NCI-H2171 treated with DMSO at 0.1 percent for 48 hours (cell line): Measurements from ENCODE around the gene CYB5R3.
"Not testable (repeated sequence)": the region's sequence is repeated elsewhere in the genome, so short reads cannot be mapped to it uniquely, and the experiment has no call there.

Source experiments
- DNase-seq: peaks from one replicate; lab custom pipeline; 2025; lab: John Stamatoyannopoulos, UW

The CYB5R3 gene

GRCh38 chr22:42623756-42624441 lies 25.3 kb downstream of the CYB5R3 start:
- DNase-seq = no peak

DNA sequence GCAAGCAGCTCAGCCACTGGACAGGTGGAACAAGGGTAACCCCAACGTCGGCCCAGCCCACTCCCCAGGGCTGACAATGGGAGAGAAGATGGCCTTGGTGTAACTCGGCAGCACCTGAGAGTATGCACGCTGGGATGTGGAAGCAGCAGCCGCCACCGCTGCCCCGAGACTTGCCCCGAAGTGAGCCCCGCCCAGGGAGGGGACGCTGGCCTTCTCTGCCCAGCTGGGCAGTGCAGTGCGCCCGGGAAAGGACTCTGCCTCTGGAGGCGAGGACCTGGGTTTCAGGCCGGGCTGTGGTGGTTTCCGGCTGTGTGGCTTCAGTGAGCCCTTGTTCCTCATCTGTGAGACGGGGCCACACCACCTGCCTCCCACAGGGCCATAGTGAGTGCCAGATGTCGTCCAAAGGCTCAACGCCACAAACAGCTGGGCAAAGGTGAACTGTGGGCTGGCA lies 25.9 kb downstream of the CYB5R3 start:
- DNase-seq = no peak

DNA sequence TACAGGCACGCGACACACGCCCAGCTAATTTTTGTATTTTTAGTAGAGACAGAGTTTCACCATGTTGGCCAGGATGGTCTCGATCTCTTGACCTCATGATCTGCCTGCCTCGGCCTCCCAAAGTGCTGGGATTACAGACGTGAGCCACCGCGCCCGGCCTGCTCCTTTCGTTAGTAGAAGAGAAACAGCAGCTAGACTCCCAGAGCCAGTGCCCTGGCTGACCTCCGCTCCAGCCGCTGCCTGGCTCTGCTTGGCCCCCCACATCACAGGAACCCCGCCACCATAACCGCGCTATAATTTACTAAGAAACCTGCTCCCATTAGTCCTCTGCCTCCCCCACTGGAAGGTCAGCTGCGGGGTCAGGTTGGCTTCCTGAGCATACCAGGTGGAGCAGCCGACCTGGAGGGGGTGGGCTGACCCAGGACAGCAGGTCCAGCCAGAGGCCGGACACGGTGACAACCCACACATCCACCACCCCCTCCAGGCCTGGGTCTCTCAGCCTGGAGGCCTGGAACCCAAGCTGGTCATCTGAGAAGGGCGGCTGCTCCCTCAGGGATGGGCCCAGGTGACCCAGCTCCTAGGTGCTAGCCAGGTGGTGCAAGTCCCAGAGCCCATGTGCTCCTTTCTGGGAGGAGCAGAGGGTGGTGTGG lies 27.0 kb downstream of the CYB5R3 start:
- no peak for DNase-seq

- DNase-seq = peak; percentile 16
These were observed 27.6 kb downstream of the CYB5R3 start for GRCh38 chr22:42621505-42622002.

- DNase-seq = no peak
These were observed 29.1 kb downstream of the CYB5R3 start for GRCh38 chr22:42620084-42620483.

DNA sequence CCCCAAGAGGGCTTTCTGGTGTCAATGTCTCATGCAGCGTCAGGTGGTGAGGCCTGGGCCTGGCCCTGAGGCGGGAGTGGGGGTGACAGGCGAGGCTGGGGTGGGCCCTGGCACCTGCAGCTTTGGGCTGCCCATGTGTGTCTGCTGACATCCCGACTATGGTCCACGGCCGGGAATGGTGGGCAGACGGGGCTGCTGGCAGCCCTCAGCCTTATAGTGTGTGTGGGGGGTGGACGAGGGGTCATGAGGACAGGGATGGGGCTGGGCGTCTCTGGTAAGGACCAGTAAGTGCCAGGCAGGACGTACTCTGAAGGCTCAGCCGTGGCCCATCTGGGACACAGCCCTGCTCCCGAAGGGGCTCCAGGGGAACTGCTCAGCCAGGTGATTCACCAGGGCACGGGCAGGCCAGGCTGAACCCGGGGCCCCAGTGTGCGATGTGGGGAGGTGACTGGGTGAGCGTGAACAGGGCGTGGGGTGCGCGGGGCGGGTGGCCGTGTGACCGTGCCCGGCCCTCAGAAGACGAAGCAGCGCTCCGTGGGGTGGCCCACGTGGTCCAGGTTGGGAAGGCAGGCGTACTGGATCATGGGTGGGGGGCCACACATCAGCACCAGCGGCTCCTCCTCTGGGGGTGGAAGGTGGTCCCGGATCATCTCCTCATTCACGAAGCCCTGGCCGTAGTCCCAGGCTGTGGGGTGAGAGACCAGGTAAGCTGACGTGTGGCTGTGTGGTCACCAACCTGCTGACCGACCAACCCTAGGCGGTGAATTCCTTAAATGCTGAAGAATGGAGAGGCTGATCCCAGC lies 29.7 kb downstream of the CYB5R3 start:
- DNase-seq = no peak

DNA sequence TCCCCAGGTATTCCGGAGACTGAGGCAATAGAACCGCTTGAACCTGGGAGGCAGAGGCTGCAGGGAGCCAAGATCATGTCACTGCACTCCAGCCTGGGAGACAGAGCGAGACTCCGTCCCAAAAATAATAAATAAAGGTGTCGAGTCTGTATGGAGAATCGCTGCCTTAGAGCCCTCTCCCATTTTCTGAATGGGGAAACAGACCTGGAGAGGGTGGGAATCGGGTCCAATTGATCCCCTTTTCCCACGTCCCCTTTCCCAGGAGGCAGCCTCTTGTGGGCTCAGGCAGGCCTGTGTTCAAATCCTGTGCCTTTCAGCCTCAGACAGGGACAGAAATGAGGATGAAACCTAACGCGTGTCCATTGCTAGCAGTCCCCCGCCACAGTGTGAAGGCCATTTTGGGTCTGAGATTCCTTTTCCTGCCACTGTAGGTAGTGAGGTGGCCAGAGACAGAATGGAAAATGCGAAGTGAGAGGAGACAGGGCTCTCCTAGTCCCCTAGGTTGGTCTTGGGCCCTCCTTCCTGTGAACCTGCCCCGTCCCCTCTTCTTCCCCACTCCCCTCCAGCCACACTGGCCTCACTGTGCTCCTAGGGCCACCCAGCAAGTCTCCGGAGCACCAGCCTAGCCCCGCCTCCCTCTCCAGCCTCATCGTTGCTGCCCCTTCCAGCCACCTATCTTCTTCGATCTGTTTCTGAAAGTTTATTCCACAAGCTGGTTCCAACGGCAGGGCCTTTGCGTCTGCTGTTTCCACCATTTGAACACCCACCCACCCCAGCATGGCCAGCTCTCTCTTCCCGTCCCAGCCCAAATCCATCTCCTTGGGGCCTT lies 31.8 kb downstream of the CYB5R3 start:
- DNase-seq = no peak

DNA sequence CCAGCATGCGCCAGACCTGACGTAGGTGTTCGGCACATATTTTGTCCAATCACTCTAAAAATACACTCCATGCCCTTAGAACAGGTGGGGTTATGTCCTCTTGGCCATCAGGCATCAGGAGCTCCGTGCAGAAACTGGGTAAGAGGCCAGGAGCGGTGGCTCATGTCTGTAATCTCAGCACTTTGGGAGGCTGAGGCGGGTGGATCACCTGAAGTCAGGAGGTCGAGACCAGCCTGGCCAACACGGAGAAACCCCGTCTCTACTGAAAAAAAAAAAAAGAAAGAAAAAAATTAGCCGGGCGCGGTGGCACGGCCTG lies 33.4 kb downstream of the CYB5R3 start:
- not testable (repeated sequence) for DNase-seq

DNA sequence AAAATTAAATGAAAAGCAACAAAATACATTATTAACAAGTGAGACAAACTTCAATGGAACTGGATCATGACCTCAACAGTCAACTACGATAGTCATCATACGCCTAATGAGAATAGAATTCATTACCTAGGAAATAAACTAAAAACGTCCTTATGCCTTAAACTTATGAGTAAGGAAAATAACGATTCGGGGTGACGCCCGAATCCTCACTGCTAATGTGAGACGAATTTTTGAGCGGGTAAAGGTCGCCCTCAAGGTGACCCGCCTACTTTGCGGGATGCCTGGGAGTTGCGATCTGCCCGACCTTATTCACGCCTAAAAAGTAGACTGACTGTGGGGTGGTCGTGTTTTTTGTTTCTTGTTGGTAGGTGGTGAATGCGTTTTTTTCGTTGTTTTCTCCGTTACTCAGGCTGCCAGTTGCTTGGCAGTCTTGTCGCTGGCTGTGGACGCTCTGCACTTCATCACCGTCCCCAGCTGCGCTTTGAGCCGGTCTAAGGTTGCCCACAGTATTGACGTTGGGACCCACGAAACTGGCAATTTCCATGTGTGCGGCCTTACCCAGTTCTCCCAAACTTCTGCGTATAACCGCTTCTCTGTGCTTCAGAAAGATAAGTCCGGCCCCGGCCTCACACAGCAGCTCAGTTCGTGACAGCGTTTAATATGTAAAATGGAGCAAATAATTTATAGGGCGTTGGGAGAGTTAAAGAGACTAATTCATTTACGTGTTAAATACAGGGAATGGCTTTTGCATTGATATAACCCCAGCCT lies 33.9 kb downstream of the CYB5R3 start:
- peak; percentile 99 for DNase-seq

DNA sequence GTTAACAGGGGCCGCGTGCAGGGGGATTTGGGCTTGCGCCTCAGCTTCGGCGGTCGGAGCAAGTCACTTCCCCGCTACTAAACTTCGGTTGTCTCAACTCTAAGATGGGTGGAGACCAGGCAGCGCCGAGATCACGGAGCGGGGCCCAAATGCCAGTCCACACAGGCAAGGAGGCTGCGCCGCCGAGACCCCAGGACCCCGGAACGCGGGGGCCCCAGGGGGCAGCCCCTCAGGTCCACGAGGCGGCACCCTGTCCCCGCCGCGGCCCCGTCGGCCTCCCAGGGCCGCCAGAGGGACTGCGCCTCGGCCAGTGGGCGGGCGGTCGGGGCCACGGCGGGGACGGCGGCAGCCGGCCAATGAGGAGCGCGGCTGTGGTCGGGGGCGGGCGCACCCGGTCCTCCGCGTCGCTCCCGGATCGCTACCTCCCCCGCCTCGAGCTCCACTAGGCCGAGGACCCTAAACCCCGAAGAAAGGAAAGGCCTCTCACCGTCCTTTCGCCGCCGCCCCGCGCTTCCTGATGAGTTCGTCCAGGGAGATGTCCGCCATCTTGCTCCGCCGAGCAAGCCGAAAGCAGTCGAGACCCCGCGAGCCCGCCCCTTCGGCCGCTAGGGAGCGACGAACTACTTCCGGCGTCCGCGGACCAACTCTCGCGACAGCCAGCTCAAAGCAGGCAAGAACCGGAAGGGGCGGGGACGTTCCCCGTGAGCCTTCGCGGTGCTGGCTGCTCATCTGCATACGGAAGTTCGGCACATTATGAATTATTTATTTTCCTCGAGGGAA lies 34.7 kb downstream of the CYB5R3 start, which contains the start of gene POLDIP3:
Gene POLDIP3 (minus strand): TSS at position 572 of the 780 bp plus-strand sequence. CDS start 26 bp downstream, at position 546.
- peak; percentile 98 for DNase-seq

- DNase-seq = no peak
These were observed 35.3 kb downstream of the CYB5R3 start for GRCh38 chr22:42613872-42614301.

DNA sequence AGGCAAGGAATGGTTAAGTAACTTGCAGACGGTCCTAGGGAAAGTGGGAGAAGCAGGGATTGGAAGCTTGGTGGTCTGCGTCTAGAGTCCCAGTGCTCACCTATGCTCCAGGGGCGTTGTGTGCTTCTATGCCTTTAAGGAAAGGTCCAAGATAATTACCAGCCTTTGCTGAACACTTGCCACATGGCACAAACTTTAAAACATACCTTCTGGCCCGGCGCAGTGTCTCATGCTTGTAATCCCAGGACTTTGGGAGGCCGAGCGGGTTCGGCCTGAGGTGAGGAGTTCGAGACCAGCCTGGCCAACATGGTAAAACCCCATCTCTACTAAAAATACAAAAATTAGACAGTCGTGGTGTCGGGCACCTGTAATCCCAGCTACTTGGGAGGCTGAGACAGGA lies 36.9 kb downstream of the CYB5R3 start:
- no peak for DNase-seq

DNA sequence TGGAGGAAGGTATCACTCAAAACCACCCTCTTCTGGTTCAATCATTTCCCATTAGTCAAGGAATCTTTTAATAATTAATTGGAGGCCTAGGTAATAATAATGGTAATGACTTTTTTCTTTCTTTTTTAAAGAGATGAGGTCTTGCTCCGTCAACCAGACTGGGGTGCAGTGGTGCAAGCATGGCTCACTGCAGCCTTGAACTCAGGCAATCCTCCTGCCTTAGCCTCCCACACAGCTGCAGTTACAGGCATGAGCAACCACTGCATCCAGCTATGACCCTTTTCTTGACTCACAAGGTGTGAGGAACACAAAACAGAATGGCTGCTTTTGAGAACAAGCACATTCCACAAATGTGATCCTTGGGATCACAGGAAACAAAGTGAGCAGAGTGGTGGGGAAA lies 38.1 kb downstream of the CYB5R3 start:
- no peak for DNase-seq

DNA sequence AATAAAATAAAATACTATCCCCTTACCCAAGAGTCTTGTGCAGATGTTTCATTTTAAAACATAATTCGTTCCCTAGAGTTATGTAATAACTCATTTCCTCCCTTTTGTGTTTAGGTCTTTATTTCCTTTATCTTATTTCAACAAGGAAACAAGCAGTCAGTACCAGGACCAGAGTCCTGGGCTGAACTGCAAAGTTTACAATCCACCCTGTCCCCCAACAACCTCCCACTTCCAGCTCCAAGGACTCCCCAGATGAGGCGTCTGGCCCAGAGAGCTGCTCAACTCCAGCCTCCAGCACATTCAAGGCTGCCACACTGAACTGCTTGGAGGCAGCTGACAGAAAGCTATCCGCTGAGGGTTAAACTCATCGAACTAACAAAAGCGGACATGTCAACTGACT lies 39.0 kb downstream of the CYB5R3 start:
- no peak for DNase-seq

GRCh38 chr22:42608823-42609361 lies 40.3 kb downstream of the CYB5R3 start:
- peak; percentile 13 for DNase-seq

- DNase-seq = no peak
These were observed 40.9 kb downstream of the CYB5R3 start for GRCh38 chr22:42608136-42608822.

GRCh38 chr22:42607641-42608040 lies 41.6 kb downstream of the CYB5R3 start:
- not testable (repeated sequence) for DNase-seq

- DNase-seq = no peak
These were observed 44.8 kb downstream of the CYB5R3 start for GRCh38 chr22:42604403-42604802.

GRCh38 chr22:42603427-42603826 lies 45.8 kb downstream of the CYB5R3 start:
- no peak for DNase-seq
